ENCODE measurements around the gene KIF16B. TPM values are rescaled to one million over a fixed set of nuclear protein-coding genes. Genes with fewer than 3 reads are reported as not detected.

Gene KIF16B
- total and polyA plus RNA-seq, 4 donors = 5.1 to 19.7 (median 8.4) TPM

DNA sequence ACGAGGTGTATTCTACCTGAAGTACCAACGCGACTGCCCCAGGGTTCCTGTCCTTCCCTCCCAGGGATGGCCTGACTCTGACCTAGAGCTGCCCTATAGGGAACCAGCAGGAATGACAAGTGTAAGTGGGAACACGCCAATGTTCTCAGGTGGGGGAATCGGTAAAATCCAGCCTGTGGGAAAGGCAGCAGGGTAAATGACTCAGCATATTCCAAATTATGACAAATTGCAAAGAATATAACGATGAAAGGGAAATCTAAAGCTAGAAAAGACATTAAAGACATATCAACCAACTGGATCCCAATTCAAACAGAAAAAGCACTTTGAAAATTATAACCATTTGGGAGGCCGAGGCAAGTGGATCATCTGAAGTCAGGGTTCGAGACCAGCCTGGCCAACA, 41.8 kb downstream of the KIF16B start:
- no peak for DNase-seq (ENCODE audit: low spot score)
- TF ChIP-seq GABPA (IDR thresholded peaks at IDR 0.05 in 1 of 2, conservative IDR thresholded peaks at IDR 0.05 in 1 of 2) (no peak), SP1 (IDR thresholded peaks at IDR 0.05) (no peak), TAF1 (conservative IDR thresholded peaks at IDR 0.05) (no peak), YY1 (IDR thresholded peaks at IDR 0.05) (no peak)
- TF ChIP-seq, protein P1, sequence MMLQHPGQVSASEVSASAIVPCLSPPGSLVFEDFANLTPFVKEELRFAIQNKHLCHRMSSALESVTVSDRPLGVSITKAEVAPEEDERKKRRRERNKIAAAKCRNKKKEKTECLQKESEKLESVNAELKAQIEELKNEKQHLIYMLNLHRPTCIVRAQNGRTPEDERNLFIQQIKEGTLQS (IDR thresholded peaks at IDR 0.05) = no peak
- Histone ChIP-seq H3K9me3 (ENCODE audit: control insufficient read depth in 4 of 4, low read length in 3 of 4) (no peaks in the 10 kb centered on the region), H3K36me3 (ENCODE audit: control insufficient read depth in 4 of 4, insufficient read depth in 3 of 4, low read depth in 1 of 4, low read length in 3 of 4) (no peaks in the 10 kb centered on the region), H3K4me3 (ENCODE audit: low read depth in 1 of 3, low read length in 3 of 3) (no peak overlapping the region), H3K27ac (ENCODE audit: low read depth in 1 of 2, low read length in 2 of 2) (no peak overlapping the region), H3K4me1 (ENCODE audit: control insufficient read depth in 4 of 4, insufficient read depth in 4 of 4, low read length in 3 of 4) (no peaks in the 10 kb centered on the region), H3K9ac (ENCODE audit: low read depth in 1 of 2, low read length in 2 of 2) (no peak overlapping the region), H3K27me3 (ENCODE audit: control insufficient read depth in 4 of 4, insufficient read depth in 4 of 4, low read length in 3 of 4) (no peaks in the 10 kb centered on the region)
- WGBS = 91% methylated on average over 8 of the region's 8 CpGs

DNA sequence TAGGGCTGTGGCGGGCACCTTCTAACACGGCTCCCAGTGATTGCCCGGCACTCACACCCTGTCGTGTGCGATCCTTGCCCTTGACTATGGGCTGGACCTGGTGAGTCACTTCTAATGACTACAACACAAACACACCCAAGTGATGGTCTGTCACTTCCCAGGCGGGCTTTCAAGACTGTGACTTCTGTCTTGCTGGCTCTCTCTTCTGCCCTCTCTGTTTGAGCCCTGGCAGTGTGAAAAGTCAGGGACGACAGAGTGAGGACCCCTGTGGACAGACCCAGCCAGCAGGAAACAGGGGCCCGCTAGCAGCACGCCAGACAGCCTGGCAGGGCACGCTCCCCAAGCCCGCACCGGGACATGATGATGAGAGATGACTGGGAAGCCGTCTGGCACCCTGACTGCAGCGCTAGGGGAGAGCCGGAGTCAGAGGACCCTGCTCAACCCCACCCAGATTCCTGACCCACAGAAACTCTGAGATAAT, 43.0 kb downstream of the KIF16B start:
- TF ChIP-seq, protein P1 (IDR thresholded peaks at IDR 0.05) = no peak
- TF ChIP-seq JUND (IDR thresholded peaks at IDR 0.05) (no peak), YY1 (IDR thresholded peaks at IDR 0.05) (no peak), RXRA (IDR thresholded peaks at IDR 0.05) (no peak), HNF4G (IDR thresholded peaks at IDR 0.05) (no peak), FOXA2 (IDR thresholded peaks at IDR 0.05) (no peak), RAD21 (IDR thresholded peaks at IDR 0.05) (no peak), GABPA (IDR thresholded peaks at IDR 0.05 in 1 of 2, conservative IDR thresholded peaks at IDR 0.05 in 1 of 2) (no peak), HNF4A (conservative IDR thresholded peaks at IDR 0.05) (no peak), SP1 (IDR thresholded peaks at IDR 0.05) (no peak), TAF1 (conservative IDR thresholded peaks at IDR 0.05) (no peak)
- TF ChIP-seq, protein P2, sequence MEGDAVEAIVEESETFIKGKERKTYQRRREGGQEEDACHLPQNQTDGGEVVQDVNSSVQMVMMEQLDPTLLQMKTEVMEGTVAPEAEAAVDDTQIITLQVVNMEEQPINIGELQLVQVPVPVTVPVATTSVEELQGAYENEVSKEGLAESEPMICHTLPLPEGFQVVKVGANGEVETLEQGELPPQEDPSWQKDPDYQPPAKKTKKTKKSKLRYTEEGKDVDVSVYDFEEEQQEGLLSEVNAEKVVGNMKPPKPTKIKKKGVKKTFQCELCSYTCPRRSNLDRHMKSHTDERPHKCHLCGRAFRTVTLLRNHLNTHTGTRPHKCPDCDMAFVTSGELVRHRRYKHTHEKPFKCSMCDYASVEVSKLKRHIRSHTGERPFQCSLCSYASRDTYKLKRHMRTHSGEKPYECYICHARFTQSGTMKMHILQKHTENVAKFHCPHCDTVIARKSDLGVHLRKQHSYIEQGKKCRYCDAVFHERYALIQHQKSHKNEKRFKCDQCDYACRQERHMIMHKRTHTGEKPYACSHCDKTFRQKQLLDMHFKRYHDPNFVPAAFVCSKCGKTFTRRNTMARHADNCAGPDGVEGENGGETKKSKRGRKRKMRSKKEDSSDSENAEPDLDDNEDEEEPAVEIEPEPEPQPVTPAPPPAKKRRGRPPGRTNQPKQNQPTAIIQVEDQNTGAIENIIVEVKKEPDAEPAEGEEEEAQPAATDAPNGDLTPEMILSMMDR (IDR thresholded peaks at IDR 0.05; ENCODE audit: low read depth, low read length, missing input control) = no peak
- TF ChIP-seq, protein P3, sequence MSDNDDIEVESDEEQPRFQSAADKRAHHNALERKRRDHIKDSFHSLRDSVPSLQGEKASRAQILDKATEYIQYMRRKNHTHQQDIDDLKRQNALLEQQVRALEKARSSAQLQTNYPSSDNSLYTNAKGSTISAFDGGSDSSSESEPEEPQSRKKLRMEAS (IDR thresholded peaks at IDR 0.05) = no peak
- TF ChIP-seq, protein P4, sequence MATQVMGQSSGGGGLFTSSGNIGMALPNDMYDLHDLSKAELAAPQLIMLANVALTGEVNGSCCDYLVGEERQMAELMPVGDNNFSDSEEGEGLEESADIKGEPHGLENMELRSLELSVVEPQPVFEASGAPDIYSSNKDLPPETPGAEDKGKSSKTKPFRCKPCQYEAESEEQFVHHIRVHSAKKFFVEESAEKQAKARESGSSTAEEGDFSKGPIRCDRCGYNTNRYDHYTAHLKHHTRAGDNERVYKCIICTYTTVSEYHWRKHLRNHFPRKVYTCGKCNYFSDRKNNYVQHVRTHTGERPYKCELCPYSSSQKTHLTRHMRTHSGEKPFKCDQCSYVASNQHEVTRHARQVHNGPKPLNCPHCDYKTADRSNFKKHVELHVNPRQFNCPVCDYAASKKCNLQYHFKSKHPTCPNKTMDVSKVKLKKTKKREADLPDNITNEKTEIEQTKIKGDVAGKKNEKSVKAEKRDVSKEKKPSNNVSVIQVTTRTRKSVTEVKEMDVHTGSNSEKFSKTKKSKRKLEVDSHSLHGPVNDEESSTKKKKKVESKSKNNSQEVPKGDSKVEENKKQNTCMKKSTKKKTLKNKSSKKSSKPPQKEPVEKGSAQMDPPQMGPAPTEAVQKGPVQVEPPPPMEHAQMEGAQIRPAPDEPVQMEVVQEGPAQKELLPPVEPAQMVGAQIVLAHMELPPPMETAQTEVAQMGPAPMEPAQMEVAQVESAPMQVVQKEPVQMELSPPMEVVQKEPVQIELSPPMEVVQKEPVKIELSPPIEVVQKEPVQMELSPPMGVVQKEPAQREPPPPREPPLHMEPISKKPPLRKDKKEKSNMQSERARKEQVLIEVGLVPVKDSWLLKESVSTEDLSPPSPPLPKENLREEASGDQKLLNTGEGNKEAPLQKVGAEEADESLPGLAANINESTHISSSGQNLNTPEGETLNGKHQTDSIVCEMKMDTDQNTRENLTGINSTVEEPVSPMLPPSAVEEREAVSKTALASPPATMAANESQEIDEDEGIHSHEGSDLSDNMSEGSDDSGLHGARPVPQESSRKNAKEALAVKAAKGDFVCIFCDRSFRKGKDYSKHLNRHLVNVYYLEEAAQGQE (IDR thresholded peaks at IDR 0.05) = no peak
- TF ChIP-seq, protein P5, sequence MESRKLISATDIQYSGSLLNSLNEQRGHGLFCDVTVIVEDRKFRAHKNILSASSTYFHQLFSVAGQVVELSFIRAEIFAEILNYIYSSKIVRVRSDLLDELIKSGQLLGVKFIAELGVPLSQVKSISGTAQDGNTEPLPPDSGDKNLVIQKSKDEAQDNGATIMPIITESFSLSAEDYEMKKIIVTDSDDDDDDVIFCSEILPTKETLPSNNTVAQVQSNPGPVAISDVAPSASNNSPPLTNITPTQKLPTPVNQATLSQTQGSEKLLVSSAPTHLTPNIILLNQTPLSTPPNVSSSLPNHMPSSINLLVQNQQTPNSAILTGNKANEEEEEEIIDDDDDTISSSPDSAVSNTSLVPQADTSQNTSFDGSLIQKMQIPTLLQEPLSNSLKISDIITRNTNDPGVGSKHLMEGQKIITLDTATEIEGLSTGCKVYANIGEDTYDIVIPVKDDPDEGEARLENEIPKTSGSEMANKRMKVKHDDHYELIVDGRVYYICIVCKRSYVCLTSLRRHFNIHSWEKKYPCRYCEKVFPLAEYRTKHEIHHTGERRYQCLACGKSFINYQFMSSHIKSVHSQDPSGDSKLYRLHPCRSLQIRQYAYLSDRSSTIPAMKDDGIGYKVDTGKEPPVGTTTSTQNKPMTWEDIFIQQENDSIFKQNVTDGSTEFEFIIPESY (IDR thresholded peaks at IDR 0.05) = no peak
- no peak overlapping the region for H3K4me3 ChIP-seq (ENCODE audit: low read depth in 1 of 3, low read length in 3 of 3)
- H3K36me3 ChIP-seq (ENCODE audit: control insufficient read depth in 4 of 4, insufficient read depth in 3 of 4, low read depth in 1 of 4, low read length in 3 of 4) = no peaks in the 10 kb centered on the region
- no peaks in the 10 kb centered on the region for H3K27me3 ChIP-seq (ENCODE audit: control insufficient read depth in 4 of 4, insufficient read depth in 4 of 4, low read length in 3 of 4)
- H3K4me1 ChIP-seq (ENCODE audit: control insufficient read depth in 4 of 4, insufficient read depth in 4 of 4, low read length in 3 of 4) = no peaks in the 10 kb centered on the region
- H3K9me3 ChIP-seq (ENCODE audit: control insufficient read depth in 4 of 4, low read length in 3 of 4) = no peaks in the 10 kb centered on the region
- 86% methylated on average over 15 of the region's 15 CpGs for WGBS
- H3K27ac ChIP-seq (ENCODE audit: low read depth in 1 of 2, low read length in 2 of 2) = no peak overlapping the region
- H3K9ac ChIP-seq (ENCODE audit: low read depth in 1 of 2, low read length in 2 of 2) = no peak overlapping the region
- DNase-seq (ENCODE audit: low spot score) = no peak

All from liver (tissue), 9 donors.